Thyroid gland (tissue), 4 donors: Measurements from ENCODE around the gene PRPF40A. TPM values are rescaled to one million over a fixed set of nuclear protein-coding genes. Genes with fewer than 3 reads are reported as not detected.

ENCODE experiments used
- DNase-seq, 2 donors: peaks; one replicate each; pipeline ENCODE4 v3.0.0-alpha.2; 2019
- H3K27ac ChIP-seq, 3 donors: fragments of 200-600 bp; sonication (generic); 1 replicate in 2 of 3; 2 replicates in 1 of 3; pipeline ENCODE4 v1.5.1; 2016 to 2019; ENCODE audit warnings: mild to moderate bottlenecking in 1 of 3, moderate library complexity in 1 of 3
- H3K27me3 ChIP-seq: fragments of 200-600 bp; sonication (generic); one replicate; pipeline ENCODE4 v1.5.1; 2019
- H3K36me3 ChIP-seq, 2 donors: fragments of 200-600 bp; sonication (generic); one replicate each; pipeline ENCODE4 v1.5.1; 2016 to 2019
- H3K4me1 ChIP-seq, 2 donors: fragments of 200-600 bp; sonication (generic); one replicate each; pipeline ENCODE4 v1.5.1; 2017 to 2019
- H3K4me3 ChIP-seq, 3 donors: fragments of 200-600 bp; sonication (generic); replicated peaks in 1 of 3; 1 replicate in 2 of 3; 2 replicates in 1 of 3; pipeline ENCODE4 v1.5.1; 2016; ENCODE audit warnings: mild to moderate bottlenecking in 1 of 3
- H3K9me3 ChIP-seq: fragments of 200-600 bp; sonication (generic); one replicate; pipeline ENCODE4 v1.5.1; 2017
- CTCF ChIP-seq, 6 experiments: fragments of 200-600 bp in 3 of 6; fragments of 450-650 bp in 3 of 6; sonication (generic) in 3 of 6; IDR thresholded peaks; one replicate each; pipeline ENCODE4 v1.5.1; 2016 to 2019; ENCODE audit warnings: antibody characterized with exemption in 6 of 6, mild to moderate bottlenecking in 2 of 6, inconsistent platforms in 1 of 6, moderate library complexity in 1 of 6
- POLR2A ChIP-seq, 2 donors: fragments of 450-650 bp; IDR thresholded peaks; one replicate each; pipeline ENCODE4 v1.6.1; 2017; ENCODE audit warnings: antibody characterized with exemption in 2 of 2, mild to moderate bottlenecking in 2 of 2, moderate library complexity in 1 of 2
- WGBS, 2 donors: methylation state at CpG; one replicate each; pipeline ENCODE4 v1.1.5; 2017; 5-methylcytosine and 5-hydroxymethylcytosine counted together
- intact Hi-C: fragments of 100-400 bp; cut with DNase I; formaldehyde crosslinking; loops from one replicate; pipeline ENCODE4 v1.15.1; 2023
- total RNA-seq, 4 donors: library from RNA; depleted of rRNA; stranded (reverse); fragments of >200 nt; gene quantifications; one replicate each; pipeline ENCODE4 v1.2.3, GENCODE V29; 2016

Gene PRPF40A
- total RNA-seq, 4 donors from 2014 or later, result 86.8 to 147 (median 102) TPM

DNA sequence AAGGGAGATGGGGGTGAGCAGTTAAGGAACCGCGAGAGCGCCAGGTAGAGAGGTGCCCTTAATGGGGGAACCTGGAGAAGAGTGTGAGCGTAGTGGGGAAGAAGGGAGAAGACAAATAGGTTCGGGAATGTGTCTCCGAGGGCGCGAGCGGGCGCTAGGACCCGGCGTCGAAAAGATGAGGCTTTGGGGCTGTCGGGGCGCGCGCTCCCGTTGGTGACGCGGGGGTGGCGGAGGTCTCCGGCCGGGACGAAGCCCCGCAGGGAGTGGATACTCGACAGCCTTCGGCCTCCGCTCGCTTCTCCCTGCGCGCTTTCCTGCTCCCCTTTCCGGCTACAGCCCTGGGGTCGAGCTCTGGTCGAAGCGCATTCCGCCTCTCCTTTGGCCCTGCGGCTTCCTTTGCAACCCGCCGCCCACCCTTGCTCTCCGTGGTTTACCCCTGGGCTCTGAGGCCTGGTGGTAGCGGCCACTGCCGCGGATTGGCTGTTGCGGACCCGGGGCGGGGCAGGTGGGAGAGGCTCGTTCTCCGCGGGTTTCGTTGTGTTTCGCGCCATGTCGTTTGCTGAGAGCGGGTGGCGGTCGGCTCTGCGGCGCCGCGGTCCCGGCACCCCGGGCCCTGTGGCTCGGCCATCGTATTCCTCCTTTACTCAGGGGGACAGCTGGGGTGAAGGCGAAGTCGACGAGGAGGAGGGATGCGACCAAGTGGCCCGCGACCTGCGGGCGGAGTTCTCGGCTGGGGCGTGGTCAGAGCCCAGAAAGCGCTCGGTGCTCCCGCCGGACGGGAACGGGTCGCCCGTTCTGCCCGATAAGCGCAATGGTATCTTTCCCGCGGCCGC is 1.0 kb upstream of the PRPF40A start, which contains the start of gene ARL6IP6:
Gene ARL6IP6 (plus strand): TSS at position 545 of the 833 bp plus-strand sequence. CDS start 5 bp downstream, at position 550.
- TF ChIP-seq CTCF (IDR thresholded peaks at IDR 0.05) (peak in 1 of 6 experiments; percentile 3), POLR2A (IDR thresholded peaks at IDR 0.05) (peak in 1 of 2 donors; percentile 69)
- intact Hi-C loops, result loop anchor here (10.0 kb wide), 1 partner anchor 543 kb away; the partner anchor contains the start of gene STAM2
- no peaks in the 10 kb centered on the region for H3K9me3 ChIP-seq
- H3K27me3 ChIP-seq, result no peaks in the 10 kb centered on the region
- peak; percentile 91 to 94 for DNase-seq
- H3K27ac ChIP-seq, result peak within 1 kb of the TSS; percentile 92 to 98 (median 98)
- no peaks in the 10 kb centered on the region for H3K36me3 ChIP-seq
- H3K4me1 ChIP-seq, result peaks cover 11 to 16% of the 10 kb centered on the region in 2 donors
- 0 to 1% methylated on average over 25 to 62 of the region's 87 CpGs for WGBS, 2 donors
- peak within 1 kb of the TSS; percentile 72 to 85 (median 84) for H3K4me3 ChIP-seq

DNA sequence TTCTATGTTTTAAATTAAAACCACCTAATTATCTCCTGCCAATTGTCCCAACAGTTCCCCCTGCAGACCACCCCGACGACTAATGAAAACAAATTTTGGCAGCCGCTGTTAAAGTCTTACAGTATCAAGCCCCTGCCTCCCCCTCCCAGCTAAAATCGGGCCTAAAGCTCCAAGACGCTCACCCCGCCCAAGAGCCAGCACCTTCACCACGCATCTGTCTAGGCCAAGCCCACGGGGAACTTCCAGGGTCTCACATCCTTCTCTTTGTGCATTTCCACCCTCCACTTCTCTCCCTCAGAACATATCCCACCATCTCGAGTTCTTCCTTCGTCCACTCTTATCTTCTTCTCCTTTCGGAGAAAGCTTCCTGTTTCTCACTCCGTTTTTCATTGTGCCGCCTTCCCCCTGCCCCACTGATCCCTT is 445 bp downstream of the PRPF40A start:
- Histone ChIP-seq H3K36me3 (peaks cover 0 to 5% of the 10 kb centered on the region in 2 donors), H3K4me1 (peaks cover 11 to 16% of the 10 kb centered on the region in 2 donors), H3K9me3 (no peaks in the 10 kb centered on the region), H3K4me3 (peak overlapping the region; percentile 68 to 94 (median 85)), H3K27ac (peak overlapping the region; percentile 17 to 98 (median 98)), H3K27me3 (no peaks in the 10 kb centered on the region)
- 0 to 1% methylated on average over 13 of the region's 13 CpGs for whole genome bisulfite sequencing, 2 donors
- intact Hi-C loops, result loop anchor here (10.0 kb wide), 1 partner anchor 542 kb away; the partner anchor contains the start of gene STAM2
- TF ChIP-seq POLR2A (IDR thresholded peaks at IDR 0.05) (no peak), CTCF (IDR thresholded peaks at IDR 0.05) (no peak)
- DNase-seq, result peak; percentile 6 to 39

- no peaks in the 10 kb centered on the region for H3K9me3 ChIP-seq
- intact Hi-C loops, result loop anchor here (10.0 kb wide), 1 partner anchor 541 kb away; the partner anchor contains the start of gene STAM2
- peaks cover 0 to 5% of the 10 kb centered on the region in 2 donors for H3K36me3 ChIP-seq
- peaks cover 11 to 16% of the 10 kb centered on the region in 2 donors for H3K4me1 ChIP-seq
- no peak overlapping the region for H3K4me3 ChIP-seq
- TF ChIP-seq POLR2A (IDR thresholded peaks at IDR 0.05), result no peak
- TF ChIP-seq CTCF (IDR thresholded peaks at IDR 0.05), result peak in 1 of 6 experiments; percentile 12
- 25 to 32% methylated on average over 8 of the region's 8 CpGs for whole genome bisulfite sequencing, 2 donors
- no peaks in the 10 kb centered on the region for H3K27me3 ChIP-seq
- H3K27ac ChIP-seq, result no peak overlapping the region
- DNase-seq, result no peak
Observed at GRCh38 chr2:152715854-152716428, 1.3 kb downstream of the PRPF40A start.

DNA sequence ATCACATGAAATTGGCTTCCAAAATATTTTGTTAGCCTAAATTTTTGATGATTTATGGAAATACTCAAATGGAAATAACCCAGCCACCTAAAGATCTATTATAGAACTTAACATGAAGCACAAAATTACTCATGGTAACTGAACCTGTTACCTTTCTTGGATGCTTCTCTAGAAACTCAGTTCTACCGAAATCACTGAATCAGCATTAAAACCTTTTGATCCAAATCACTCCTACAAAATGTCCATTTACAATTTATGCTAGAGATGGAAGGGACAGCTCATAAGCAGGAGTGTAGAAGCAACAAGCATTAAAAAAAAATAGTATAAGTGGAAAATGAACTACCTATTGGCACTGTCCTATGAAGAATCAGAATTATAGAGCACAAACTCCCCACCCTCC is 2.1 kb downstream of the PRPF40A start:
- H3K27ac ChIP-seq, result no peak overlapping the region
- H3K4me1 ChIP-seq, result peaks cover 11 to 16% of the 10 kb centered on the region in 2 donors
- 85 to 89% methylated on average over 1 of the region's 1 CpG for WGBS, 2 donors
- TF ChIP-seq POLR2A (IDR thresholded peaks at IDR 0.05) (no peak), CTCF (IDR thresholded peaks at IDR 0.05) (no peak)
- H3K4me3 ChIP-seq, result no peak overlapping the region
- H3K9me3 ChIP-seq, result no peaks in the 10 kb centered on the region
- no peak for DNase-seq
- intact Hi-C loops, result loop anchor here (10.0 kb wide), 1 partner anchor 540 kb away; the partner anchor contains the start of gene STAM2
- no peaks in the 10 kb centered on the region for H3K27me3 ChIP-seq
- H3K36me3 ChIP-seq, result peaks cover 0 to 5% of the 10 kb centered on the region in 2 donors
